ENCODE data around the gene EXOSC10. TPM values are rescaled to one million over a fixed set of nuclear protein-coding genes. Genes with fewer than 3 reads are reported as not detected.

EXOSC10 gene
- polyA plus RNA-seq, 1 experiment, result 65.9 TPM

DNA sequence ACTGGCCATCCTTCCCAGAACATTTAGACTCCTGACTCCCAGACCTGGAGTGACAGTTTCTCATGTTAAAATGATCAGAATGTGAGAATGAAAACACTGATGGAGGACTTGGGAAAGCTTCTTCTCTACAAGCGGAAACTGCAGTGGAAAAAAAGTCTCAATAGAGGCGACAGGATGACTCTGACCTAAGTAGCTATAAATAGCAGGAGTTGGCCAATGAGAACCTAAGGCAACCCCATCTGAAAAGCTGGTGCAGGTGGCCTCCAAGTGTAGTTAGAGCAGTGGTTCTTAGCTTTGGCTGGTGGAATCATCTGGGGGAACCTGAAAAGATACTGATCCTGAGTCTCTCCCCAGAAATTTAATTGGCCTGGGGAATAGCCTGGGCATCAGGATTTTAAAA lies 44.2 kb upstream of the EXOSC10 start:
- POLR2A ChIA-PET, result no interaction called here
- no peak for DNase-seq (ENCODE audit: low read depth, low spot score)
- no peak overlapping the region for H3K4me3 ChIP-seq (ENCODE audit: low read depth, low read length)
- no peak overlapping the region for H3K27ac ChIP-seq (ENCODE audit: low read depth, low read length)
- no peaks in the 10 kb centered on the region for H3K27me3 ChIP-seq (ENCODE audit: control insufficient read depth, insufficient read depth, low read length)
- CTCF ChIA-PET, result no interaction called here
- no peaks in the 10 kb centered on the region for H3K9me3 ChIP-seq (ENCODE audit: control insufficient read depth, insufficient read depth, low read length)
- TF ChIP-seq, protein P1, sequence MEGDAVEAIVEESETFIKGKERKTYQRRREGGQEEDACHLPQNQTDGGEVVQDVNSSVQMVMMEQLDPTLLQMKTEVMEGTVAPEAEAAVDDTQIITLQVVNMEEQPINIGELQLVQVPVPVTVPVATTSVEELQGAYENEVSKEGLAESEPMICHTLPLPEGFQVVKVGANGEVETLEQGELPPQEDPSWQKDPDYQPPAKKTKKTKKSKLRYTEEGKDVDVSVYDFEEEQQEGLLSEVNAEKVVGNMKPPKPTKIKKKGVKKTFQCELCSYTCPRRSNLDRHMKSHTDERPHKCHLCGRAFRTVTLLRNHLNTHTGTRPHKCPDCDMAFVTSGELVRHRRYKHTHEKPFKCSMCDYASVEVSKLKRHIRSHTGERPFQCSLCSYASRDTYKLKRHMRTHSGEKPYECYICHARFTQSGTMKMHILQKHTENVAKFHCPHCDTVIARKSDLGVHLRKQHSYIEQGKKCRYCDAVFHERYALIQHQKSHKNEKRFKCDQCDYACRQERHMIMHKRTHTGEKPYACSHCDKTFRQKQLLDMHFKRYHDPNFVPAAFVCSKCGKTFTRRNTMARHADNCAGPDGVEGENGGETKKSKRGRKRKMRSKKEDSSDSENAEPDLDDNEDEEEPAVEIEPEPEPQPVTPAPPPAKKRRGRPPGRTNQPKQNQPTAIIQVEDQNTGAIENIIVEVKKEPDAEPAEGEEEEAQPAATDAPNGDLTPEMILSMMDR (IDR thresholded peaks at IDR 0.05; ENCODE audit: low read depth, low read length), result no peak

DNA sequence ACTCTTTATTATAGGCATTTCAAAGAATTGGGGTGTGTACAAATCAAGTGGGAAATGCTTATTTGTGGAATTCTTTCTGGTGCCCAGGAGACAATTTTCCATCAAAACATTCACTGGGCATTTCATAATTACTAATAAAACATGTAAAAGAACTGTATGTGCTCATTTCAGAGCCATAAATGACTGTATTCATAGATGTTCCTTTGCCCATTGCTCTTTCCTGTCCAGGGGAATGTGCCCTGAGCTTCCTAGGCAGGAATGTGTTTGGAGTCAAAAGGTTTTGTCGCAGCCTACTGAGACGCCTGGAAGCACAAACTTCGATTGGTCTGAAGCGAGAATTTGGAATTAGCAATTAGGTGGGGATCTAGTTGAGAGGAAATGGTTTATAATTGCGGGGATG lies 43.7 kb upstream of the EXOSC10 start:
- ChIA-PET CTCF (interaction anchor here (2.7 kb wide), 1 partner anchor 106 kb away, joined by 6 read pairs; no protein-coding TSS in a partner anchor), POLR2A (no interaction called here)
- TF ChIP-seq, protein P1 (IDR thresholded peaks at IDR 0.05; ENCODE audit: low read depth, low read length), result no peak

DNA sequence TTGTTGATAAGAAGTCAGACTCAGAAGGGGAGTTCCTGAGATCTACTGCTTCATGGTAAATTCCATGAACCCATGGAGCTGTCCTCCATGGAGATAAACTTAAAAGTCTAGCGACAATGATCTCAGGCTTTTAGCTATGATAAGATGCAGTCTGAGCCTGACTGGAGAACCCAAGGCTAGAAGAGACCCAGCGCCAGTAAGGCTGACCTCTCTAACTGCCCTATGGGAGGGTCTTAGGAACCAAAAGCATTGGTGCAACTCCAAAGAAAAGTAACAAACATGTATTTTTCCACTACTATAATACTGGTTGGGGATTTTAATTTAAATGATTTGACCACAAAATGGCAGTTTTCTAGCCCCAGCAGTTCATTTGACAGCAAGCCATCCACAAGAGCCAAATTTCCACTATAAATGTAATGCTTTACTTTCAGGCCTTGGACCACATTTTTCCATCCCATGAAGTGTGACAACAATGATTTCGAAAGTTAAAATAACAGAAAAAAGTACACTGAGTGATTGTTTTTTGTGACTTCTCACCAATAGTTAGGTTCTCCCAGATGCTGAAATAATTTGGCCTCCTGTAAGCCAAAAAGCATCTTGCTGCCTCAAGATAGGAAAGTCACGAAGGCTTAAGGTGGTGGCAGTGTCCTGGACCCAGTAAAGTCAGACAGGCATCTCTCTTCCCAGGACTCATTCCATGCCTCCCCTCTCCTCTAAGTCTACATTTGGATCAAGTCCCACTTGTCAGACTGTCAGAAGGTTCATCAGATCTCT lies 43.1 kb upstream of the EXOSC10 start:
- CTCF ChIA-PET, result interaction anchor here (2.7 kb wide), 1 partner anchor 105 kb away, joined by 6 read pairs; no protein-coding TSS in a partner anchor
- Histone ChIP-seq H3K27me3 (ENCODE audit: control insufficient read depth, insufficient read depth, low read length) (no peaks in the 10 kb centered on the region), H3K27ac (ENCODE audit: low read depth, low read length) (no peak overlapping the region), H3K9me3 (ENCODE audit: control insufficient read depth, insufficient read depth, low read length) (no peaks in the 10 kb centered on the region), H3K4me3 (ENCODE audit: low read depth, low read length) (no peak overlapping the region)
- POLR2A ChIA-PET, result no interaction called here
- TF ChIP-seq, protein P1 (IDR thresholded peaks at IDR 0.05; ENCODE audit: low read depth, low read length), result no peak
- DNase-seq (ENCODE audit: low read depth, low spot score), result no peak

More for the DNA sequence above, 43.7 kb upstream of the EXOSC10 start:
- Histone ChIP-seq H3K9me3 (ENCODE audit: control insufficient read depth, insufficient read depth, low read length) (no peaks in the 10 kb centered on the region), H3K27me3 (ENCODE audit: control insufficient read depth, insufficient read depth, low read length) (no peaks in the 10 kb centered on the region), H3K27ac (ENCODE audit: low read depth, low read length) (no peak overlapping the region), H3K4me3 (ENCODE audit: low read depth, low read length) (no peak overlapping the region)
- DNase-seq (ENCODE audit: low read depth, low spot score), result no peak

DNA sequence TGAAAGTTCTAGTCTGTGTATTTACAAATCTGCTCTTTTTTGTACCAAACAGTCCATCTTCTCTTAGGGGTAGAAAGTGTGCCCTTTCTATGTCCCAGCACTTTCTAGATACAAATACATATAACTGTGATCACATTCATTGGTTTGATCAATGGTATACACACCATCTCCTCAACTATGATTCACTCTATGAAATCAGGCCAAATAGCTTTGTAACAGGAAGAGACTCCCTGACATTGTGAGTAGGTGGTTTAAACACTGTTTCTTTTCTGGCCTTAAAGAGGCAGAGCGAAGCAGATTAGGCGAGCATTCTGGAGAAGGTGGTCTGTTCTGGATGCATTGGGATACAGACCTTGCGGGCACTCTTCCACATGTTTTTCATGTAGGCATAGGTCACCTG lies 39.3 kb upstream of the EXOSC10 start:
- TF ChIP-seq, protein P1 (IDR thresholded peaks at IDR 0.05; ENCODE audit: low read depth, low read length), result no peak
- Histone ChIP-seq H3K9me3 (ENCODE audit: control insufficient read depth, insufficient read depth, low read length) (no peaks in the 10 kb centered on the region), H3K4me3 (ENCODE audit: low read depth, low read length) (no peak overlapping the region), H3K27ac (ENCODE audit: low read depth, low read length) (peak overlapping the region; percentile 57), H3K27me3 (ENCODE audit: control insufficient read depth, insufficient read depth, low read length) (no peaks in the 10 kb centered on the region)
- CTCF ChIA-PET, result no interaction called here
- POLR2A ChIA-PET, result no interaction called here
- no peak for DNase-seq (ENCODE audit: low read depth, low spot score)

DNA sequence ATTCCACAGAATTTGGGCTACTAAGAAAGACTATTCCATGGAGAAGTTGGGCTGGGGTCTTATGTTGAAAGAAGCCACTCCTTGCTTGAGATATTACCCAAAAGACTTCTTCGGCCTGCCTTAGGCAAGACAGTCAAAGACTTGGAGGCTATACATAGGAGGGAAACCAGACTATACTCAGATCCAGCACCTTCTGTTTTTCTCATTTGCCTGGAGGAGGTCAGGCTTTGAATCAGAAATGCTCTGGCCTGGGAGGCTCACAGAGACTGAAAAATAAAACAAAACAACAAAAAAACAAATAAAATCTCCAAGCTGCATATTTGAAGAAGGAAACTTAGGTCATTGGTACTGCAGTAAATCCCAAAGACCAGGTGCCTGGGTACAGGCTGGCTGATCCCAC lies 38.4 kb upstream of the EXOSC10 start:
- TF ChIP-seq, protein P1 (IDR thresholded peaks at IDR 0.05; ENCODE audit: low read depth, low read length), result no peak
- no peak for DNase-seq (ENCODE audit: low read depth, low spot score)
- POLR2A ChIA-PET, result no interaction called here
- Histone ChIP-seq H3K4me3 (ENCODE audit: low read depth, low read length) (no peak overlapping the region), H3K9me3 (ENCODE audit: control insufficient read depth, insufficient read depth, low read length) (no peaks in the 10 kb centered on the region), H3K27ac (ENCODE audit: low read depth, low read length) (no peak overlapping the region), H3K27me3 (ENCODE audit: control insufficient read depth, insufficient read depth, low read length) (no peaks in the 10 kb centered on the region)
- CTCF ChIA-PET, result interaction anchor here (2.4 kb wide), 1 partner anchor 100 kb away, joined by 8 read pairs; no protein-coding TSS in a partner anchor
